GM12865 (cell line): Measurements from ENCODE around the gene OSM.

ENCODE experiments used
- DNase-seq: peaks from one replicate; pipeline ENCODE4 v3.0.0; 2010; ENCODE audit warnings: low read depth
- H3K4me3 ChIP-seq: 2 replicates; pipeline ENCODE4 v1.5.1; 2011; ENCODE audit warnings: mild to moderate bottlenecking, low read depth, low read length, control low read depth
- TF ChIP-seq, protein P1 (sequence below): IDR thresholded peaks from 2 replicates; pipeline ENCODE4 v1.5.1; 2011; ENCODE audit warnings: low read length, control low read depth, low read depth, inconsistent platforms; ENCODE audit not compliant: insufficient read depth; ENCODE audit errors: missing control alignments

Gene OSM

DNA sequence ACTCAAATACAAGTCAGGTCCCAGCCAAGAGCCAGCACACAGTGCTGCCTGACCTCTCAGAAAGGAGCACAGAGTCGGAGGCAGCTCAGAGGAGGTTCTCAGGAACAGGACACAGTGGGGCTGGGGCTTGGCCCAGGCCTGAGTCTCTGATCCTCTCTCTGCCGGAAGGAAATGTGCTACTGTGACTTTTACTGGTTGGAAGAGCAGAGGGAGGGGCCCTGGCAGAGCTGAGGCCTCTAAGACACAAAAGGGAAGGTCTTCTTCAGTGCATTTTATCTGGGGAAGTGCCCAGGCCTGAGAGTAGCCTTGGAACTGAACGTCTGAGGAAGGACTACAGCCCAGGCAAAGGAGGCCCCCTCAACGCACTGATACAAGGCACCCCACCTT is 38.9 kb upstream of the OSM start:
- peak; percentile 90 for DNase-seq
- peak overlapping the region; percentile 37 for H3K4me3 ChIP-seq

DNA sequence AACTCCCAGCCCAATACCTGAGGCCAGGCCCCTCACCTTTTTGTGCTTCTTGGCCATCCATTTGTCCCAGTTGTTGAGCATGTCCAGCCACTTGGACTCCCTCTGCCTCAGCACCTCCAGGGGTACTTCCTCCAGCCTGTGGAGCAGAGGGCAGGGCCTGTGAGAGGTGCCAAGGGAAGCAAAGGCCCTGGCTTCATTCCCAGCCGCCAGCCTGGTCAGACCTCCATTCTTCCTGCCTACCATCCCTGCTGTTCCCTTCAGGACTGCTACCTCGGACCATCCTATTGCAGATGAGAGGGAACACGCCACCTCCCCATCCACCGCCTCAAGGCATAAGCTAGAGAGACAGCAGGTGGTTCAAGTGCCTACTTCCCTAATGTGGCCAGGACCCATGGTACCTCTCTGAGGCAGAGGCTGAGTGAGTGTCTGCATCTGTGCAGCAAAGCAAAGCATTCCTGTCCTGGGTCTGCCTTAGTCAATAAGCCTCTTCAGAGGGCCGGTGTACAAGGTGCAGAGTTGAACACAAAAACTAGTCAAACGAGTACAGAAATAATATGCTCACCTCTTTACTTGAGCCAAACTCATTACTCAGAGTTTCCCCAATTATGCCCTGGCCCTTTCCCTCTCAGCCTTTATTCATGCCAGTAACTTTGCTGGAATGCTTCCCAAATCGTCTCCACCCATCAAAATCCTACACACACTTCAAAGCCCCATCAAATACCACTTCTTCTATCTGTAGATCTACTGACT is 38.0 kb upstream of the OSM start:
- TF ChIP-seq, protein P1, sequence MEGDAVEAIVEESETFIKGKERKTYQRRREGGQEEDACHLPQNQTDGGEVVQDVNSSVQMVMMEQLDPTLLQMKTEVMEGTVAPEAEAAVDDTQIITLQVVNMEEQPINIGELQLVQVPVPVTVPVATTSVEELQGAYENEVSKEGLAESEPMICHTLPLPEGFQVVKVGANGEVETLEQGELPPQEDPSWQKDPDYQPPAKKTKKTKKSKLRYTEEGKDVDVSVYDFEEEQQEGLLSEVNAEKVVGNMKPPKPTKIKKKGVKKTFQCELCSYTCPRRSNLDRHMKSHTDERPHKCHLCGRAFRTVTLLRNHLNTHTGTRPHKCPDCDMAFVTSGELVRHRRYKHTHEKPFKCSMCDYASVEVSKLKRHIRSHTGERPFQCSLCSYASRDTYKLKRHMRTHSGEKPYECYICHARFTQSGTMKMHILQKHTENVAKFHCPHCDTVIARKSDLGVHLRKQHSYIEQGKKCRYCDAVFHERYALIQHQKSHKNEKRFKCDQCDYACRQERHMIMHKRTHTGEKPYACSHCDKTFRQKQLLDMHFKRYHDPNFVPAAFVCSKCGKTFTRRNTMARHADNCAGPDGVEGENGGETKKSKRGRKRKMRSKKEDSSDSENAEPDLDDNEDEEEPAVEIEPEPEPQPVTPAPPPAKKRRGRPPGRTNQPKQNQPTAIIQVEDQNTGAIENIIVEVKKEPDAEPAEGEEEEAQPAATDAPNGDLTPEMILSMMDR: no peak
- no peak overlapping the region for H3K4me3 ChIP-seq
- DNase-seq: peak; percentile 27

More for the DNA sequence above, 38.9 kb upstream of the OSM start:
- TF ChIP-seq, protein P1: no peak

DNA sequence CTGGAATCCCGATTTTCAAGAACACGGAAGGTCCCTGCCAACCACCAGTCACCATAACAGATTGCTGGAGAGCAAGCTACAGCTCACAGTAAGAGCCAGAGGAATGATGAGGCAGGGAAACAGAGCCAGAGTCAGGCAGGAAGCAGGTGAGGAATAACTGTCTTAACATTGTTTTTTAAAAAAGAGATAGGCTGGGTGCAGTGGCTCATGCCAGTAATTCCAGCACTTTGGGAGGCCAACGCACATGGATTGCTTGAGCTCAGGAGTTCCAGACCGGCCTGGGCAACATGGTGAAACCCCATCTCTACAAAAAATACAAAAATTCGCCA is 36.1 kb upstream of the OSM start:
- no peak overlapping the region for H3K4me3 ChIP-seq
- TF ChIP-seq, protein P1: no peak
- DNase-seq: no peak

DNA sequence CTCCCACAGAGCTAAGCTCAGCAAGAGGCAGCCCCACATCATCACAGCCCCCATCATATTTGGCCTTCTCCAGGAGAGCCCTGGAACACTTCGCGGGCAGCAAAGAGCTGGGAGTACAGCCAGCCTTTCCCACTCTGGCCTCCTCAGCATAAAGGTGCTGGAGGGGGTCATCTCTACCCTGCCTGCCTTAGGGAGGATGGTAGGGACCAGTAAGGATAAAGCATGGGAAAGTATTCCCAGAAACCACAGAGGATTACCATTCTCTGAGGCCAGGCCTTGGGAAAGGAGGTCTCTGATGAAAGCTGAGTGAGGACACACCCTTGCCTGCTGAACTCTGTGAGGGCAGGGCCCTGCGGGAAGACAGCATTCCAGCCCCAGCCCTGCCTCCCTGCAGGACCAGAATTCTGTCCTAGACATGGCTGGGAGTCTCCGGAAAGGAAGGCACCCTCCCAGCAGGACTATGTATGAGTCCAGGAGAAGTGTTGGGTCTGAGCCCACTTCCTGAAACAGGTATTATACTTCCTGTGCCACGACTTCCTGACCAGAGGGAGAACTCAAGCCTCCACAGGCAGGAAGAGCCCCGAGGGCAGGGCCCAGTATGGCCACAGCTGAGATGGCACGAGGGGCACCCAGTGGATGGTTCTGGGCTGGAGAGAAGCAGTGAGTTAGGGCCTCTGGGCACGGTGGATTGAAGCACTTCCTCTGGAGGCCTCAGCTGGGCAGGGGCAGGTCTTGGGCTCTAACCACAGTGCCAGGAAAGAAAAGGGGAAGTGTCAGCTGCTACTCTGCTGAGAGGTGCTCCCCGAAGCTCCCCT is 35.6 kb upstream of the OSM start:
- DNase-seq: peak; percentile 24
- no peak overlapping the region for H3K4me3 ChIP-seq
- TF ChIP-seq, protein P1: no peak

DNA sequence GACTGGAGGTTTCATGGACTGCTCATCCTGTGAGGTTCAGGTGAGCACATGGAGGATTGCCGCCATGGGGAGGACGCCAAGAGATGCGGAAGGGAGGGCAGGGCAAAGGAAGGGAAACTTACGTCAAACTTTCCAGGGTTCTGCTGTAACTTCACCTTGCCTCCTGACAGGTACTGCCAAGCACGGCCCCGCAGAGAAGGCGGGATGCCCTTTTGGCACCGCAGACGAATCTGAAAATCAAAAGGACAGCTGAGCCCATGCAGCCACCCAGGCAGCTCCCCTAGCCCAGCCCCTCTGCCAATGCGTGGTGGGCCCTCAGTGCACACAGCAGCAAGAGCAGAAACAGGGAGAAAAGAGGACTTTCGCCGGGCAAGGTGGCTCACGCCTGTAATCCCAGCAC is 32.7 kb upstream of the OSM start:
- TF ChIP-seq, protein P1: no peak
- no peak for DNase-seq
- no peak overlapping the region for H3K4me3 ChIP-seq

DNA sequence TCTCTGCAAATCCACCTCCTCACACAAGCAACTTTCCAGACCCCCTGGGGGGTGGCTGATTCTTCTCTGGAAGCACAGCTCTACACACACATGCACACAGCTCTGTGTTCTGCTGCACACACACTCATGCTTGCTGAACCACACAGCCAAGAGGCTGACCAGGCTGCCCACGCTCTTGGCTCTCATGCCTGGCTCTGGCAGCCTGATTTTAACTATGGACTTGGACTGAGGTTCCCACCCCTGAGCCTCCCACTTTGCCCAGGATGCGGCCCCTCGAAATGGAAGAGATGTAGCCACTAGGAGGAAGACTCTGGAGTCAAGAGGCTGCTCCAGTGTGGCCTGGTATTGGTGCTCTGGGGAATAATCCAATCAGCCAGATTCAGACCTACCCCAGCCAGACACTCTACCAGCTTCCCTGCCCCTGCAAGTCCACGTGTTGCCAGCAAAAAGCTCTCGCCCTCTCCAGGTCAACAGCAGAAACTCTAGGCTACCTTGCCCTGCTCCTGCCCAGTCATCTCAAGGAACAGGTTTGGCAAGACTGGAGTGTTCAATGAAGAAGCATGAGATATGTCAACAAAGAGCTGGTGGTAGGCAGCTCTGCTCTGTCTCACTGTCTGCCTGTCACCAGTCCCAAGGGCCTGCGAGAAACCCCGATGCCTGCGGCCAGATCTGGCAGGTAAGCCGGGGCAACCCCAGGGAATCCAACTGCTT is 31.5 kb upstream of the OSM start:
- TF ChIP-seq, protein P1: no peak
- no peak for DNase-seq
- no peak overlapping the region for H3K4me3 ChIP-seq
